ENCODE measurements around the gene NBL1.

NBL1 gene

DNA sequence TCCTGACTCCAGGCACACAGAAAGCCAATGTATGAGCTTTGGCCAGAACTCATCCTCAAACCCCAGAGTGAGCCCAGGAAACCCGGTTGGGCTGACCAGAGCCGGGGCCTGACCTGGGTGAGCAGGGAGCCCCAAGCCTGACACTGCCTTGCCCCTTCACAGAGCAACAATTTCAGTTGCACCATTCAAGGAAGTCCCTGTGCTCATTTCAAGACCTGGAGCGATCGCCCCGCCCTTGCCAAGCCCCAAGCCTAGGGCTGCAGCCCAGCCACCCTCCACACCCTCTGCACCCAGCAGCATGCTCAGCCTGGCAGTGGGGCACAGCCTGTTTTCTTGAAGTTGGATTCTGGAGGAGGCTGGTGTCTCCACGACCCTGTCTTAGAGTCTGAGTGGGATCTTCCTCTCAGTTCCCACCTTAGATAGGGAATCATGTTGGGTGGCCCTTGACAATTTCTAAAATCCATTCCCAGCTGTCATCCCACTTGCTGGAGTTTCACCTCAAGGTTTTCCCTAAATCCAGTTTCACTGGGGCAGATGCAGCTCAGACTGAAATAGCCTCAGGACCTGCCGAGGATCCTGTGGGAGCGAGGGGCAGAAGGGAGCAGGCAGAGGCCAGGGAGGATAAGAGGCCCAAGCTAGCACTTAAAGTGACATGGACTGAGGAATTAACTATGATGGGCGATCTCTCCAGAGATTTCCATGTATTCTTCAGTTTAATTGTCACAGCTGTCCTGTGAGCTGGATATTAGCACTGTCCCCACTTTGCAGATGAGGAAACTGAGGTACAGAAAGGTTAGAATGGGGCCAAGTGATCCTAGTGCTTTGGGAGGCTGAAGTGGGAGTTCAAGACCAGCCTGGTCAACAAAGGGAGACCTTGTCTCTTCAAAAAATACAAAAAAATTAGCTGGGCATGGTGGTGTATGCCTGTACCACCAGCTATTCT is 2.5 kb downstream of the NBL1 start:
- DNase-seq (ENCODE audit: low spot score) = no peak

DNA sequence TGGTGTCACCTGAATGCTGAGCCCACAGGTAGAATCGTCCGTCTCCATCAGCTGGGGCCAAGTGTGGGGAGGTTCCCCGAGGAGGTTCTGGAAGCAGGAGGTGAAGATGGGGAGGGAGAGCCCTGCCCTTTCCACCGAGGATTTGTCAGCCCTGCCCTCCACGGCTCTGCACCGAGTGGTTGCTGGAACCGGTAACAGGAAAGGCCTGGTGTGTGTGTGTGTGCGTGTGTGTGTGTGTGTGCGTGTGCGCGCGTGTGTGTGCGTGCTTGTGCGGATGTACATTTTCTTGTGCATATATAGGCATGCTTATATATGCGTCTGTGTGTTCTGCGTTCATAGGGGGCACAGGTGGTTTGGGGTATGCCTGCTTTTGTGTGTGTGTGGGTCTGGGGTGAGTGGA is 3.5 kb downstream of the NBL1 start:
- no peak for DNase-seq (ENCODE audit: low spot score)

- no peak for DNase-seq (ENCODE audit: low spot score)
These were observed 4.1 kb downstream of the NBL1 start for GRCh38 chr1:19648239-19648638.

- DNase-seq (ENCODE audit: low spot score) = no peak
These were observed 4.6 kb downstream of the NBL1 start for GRCh38 chr1:19648689-19649088.

DNA sequence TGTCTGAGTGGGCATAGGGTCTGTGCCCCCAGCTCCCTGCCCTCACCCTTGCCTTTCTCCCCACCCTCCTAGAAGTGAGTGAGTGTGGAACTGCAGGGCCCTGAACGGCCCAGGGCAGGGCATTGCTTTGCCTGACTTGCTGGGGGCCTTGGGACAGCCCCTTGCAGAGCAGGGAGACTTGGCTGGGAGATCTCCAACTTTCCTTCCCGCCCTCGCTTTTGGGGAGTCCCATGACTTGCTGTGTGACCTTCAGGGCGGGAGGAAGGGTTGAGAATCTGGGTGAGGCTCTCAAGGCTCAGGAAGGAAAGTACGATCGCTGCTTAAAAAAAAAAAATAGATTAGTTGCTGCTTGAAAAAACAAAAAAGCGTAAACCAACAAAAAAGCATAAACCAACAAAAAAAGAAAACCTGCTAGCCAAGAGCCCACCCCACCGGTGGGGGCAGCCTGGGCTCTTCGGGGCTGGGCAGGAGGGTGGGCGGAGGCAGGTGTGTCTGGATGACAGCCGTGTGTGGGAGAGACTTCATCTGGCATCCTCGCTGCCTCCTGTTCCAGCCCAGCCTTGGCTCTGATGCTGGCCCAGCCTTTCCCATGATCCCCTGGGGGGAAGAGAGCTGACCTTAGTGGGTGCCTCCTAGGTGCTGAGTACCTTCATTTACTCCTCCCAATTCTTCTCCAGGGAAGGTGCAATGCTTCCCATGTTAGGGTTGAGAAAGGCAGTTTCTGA is 6.5 kb downstream of the NBL1 start:
- no peak for DNase-seq (ENCODE audit: low spot score)

- peak; percentile 93 for DNase-seq (ENCODE audit: low spot score)
These were observed 7.1 kb downstream of the NBL1 start for GRCh38 chr1:19651141-19651737.

DNA sequence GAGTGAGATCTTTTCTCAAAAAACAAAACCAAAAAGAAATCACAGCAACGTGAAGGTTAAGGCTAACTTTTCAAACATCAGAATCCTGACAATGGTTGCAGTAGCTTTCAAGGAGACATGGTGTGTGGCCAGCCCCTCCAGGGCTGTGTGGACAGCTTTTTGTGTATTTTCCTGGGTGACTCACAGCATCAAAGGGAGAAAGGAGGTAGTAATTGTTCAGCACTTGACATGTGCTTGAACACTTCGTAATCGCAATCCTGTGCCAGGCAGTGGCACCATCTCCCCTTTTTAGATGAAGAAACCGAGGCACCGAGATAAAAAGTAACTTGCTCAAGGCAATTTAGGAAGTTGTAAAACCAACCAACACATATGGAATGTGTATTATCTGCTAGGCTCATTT is 10.3 kb downstream of the NBL1 start:
- DNase-seq (ENCODE audit: low spot score) = no peak

- DNase-seq (ENCODE audit: low spot score) = no peak
These were observed 11.0 kb downstream of the NBL1 start for GRCh38 chr1:19654886-19655717.

DNA sequence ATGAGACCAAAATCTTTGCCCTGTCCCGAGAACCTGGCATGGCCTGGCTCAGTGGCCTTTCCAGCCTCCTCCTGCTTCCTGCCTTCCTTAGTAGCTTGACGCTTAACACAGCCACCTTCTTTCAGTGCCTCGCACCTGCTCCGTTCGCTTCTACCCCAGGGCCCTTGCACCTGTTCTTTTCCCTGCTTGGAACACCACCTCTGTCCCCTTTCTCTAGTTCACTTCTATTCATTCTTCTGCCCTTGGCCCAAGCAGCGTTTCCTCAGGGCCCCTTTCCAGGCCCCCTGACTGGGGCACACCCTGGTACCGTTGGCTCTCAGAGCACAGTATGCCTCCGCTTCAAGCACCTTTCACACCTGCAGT is 11.6 kb downstream of the NBL1 start:
- no peak for DNase-seq (ENCODE audit: low spot score)

- no peak for DNase-seq (ENCODE audit: low spot score)
These were observed 12.1 kb downstream of the NBL1 start for GRCh38 chr1:19656134-19656779.

GRCh38 chr1:19656780-19657466 is 12.8 kb downstream of the NBL1 start:
- no peak for DNase-seq (ENCODE audit: low spot score)

GRCh38 chr1:19657511-19657910 is 13.4 kb downstream of the NBL1 start:
- DNase-seq (ENCODE audit: low spot score) = no peak

DNA sequence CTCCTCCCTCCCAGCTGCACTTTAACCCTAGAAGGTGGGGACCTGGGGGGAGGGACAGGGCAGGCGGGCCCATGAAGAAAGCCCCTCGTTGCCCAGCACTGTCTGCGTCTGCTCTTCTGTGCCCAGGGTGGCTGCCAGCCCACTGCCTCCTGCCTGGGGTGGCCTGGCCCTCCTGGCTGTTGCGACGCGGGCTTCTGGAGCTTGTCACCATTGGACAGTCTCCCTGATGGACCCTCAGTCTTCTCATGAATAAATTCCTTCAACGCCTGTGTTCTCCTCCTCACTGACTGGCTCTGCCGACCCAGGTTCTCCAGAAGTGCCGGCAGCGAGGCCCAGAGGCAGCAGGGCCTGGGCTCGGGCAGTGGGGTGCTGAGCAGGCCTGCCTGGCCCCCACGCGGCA is 14.1 kb downstream of the NBL1 start:
- DNase-seq (ENCODE audit: low spot score) = no peak

DNA sequence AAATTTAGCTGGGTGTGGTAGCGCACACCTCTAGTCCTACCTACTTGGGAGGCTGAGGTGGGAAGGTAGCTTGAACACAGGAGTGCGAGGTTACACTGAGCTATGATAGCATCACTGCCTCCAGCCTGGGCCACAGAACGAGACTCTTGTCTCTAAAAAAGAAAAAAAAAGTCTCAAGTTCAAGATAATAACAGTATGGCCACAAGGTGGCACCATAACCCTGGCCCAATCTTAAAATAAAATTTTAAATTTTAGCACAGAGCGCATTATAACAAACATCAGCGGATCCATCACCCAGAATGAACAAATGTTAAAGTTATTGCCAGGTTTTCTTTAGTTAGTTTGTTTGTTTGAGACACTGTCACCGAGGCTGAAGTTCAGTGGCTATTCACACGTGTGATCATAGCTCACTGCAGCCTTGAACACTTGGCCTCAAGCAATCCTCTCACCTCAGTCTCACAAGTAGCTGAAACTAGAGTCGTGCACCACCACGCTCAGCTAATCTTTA is 17.7 kb downstream of the NBL1 start:
- no peak for DNase-seq (ENCODE audit: low spot score)

- DNase-seq (ENCODE audit: low spot score) = no peak
These were observed 18.2 kb downstream of the NBL1 start for GRCh38 chr1:19662313-19662712.

DNA sequence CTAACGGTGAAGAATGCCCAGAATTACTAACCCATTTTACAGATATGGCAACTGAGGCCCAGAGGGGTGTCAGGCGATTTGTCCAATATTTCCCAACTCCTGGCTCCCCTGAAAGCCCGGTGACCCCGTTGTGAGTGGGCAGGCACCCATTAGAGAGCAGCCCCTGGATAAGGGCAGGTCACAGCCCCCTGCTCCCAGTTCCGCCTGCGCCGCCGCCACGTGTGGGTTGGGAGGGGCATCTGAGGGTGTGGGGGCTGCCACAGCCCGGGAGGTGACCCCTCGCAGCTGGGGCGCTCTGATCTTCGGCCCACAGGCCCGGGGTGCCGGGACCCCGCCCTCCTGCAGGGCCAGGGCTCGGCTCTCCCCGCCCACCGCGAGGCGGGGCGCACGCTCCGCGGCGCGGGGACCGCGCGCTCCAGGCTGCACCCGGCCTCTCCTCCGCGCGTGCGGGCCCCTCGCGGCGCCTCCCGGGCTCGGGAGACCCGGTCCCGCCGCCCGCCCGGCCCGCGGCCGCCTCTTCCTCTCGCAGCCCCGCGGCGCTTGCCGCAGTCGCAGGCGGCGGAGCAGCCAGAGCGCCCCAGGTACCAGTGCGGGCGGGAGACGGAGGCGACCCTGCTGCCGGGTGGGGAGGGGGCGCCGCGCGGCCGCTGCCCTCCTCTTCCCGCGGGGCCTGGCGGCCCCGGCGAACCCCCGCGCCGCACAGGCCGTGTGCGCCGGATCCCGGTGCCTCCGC is 20.5 kb downstream of the NBL1 start, which contains the start of gene HTR6:
TSS of gene HTR6 (plus strand) at position 423 of the 733 bp plus-strand sequence. CDS start 879 bp downstream, outside the sequence.
- DNase-seq (ENCODE audit: low spot score) = peak; percentile 71

DNA sequence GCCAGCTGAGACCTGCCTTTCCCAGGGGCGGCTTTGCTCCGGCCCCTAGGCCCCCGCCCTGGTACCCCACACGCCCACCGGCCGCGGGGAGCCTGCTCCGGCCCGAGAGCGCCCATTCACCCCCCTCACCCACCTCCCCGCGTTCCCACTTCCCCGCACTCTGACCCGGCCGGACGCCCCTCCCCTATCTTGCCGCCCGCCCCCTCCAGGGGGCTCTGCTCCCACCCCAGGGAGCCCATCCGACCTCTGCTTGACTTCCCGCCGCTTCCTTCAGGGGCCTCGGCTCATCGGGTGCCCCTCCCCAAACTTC is 21.0 kb downstream of the NBL1 start:
- no peak for DNase-seq (ENCODE audit: low spot score)

DNA sequence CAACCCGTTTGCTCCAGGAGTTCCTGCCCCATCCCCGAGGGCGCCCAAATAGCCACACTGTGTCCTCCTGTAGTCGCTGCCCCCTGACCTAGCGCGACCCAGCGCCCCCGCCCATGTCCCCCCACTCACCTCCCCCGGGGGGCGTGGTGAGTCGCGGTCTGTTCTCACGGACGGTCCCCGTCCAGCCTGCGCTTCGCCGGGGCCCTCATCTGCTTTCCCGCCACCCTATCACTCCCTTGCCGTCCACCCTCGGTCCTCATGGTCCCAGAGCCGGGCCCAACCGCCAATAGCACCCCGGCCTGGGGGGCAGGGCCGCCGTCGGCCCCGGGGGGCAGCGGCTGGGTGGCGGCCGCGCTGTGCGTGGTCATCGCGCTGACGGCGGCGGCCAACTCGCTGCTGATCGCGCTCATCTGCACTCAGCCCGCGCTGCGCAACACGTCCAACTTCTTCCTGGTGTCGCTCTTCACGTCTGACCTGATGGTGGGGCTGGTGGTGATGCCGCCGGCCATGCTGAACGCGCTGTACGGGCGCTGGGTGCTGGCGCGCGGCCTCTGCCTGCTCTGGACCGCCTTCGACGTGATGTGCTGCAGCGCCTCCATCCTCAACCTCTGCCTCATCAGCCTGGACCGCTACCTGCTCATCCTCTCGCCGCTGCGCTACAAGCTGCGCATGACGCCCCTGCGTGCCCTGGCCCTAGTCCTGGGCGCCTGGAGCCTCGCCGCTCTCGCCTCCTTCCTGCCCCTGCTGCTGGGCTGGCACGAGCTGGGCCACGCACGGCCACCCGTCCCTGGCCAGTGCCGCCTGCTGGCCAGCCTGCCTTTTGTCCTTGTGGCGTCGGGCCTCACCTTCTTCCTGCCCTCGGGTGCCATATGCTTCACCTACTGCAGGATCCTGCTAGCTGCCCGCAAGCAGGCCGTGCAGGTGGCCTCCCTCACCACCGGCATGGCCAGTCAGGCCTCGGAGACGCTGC is 21.7 kb downstream of the NBL1 start:
- DNase-seq (ENCODE audit: low spot score) = no peak

GRCh38 chr1:19668888-19669287 is 24.8 kb downstream of the NBL1 start:
- DNase-seq (ENCODE audit: low spot score) = no peak

Measured in HuH-7.5 (cell line).